Measurements from ENCODE around the gene CLIP2. TPM values are rescaled to one million over a fixed set of nuclear protein-coding genes. Genes with fewer than 3 reads are reported as not detected.
A peak's percentile ranks its signal among the peaks of the same experiment; 100 is the strongest.

Gene CLIP2
- polyA plus RNA-seq, 1 of the 3 experiments (the other 2 are of a cell fraction) = 14.3 TPM

GRCh38 chr7:74269757-74270277 is 19.4 kb upstream of the CLIP2 start (continued):
- TF ChIP-seq, protein P1, sequence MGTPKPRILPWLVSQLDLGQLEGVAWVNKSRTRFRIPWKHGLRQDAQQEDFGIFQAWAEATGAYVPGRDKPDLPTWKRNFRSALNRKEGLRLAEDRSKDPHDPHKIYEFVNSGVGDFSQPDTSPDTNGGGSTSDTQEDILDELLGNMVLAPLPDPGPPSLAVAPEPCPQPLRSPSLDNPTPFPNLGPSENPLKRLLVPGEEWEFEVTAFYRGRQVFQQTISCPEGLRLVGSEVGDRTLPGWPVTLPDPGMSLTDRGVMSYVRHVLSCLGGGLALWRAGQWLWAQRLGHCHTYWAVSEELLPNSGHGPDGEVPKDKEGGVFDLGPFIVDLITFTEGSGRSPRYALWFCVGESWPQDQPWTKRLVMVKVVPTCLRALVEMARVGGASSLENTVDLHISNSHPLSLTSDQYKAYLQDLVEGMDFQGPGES (IDR thresholded peaks at IDR 0.05; ENCODE audit: low read depth, low read length) = no peak
- no peak for TF ChIP-seq POLR2AphosphoS5 (IDR thresholded peaks at IDR 0.05; ENCODE audit: low read depth, low read length)
- no peak for TF ChIP-seq CTCF (IDR thresholded peaks at IDR 0.05)
- TF ChIP-seq, protein P2, sequence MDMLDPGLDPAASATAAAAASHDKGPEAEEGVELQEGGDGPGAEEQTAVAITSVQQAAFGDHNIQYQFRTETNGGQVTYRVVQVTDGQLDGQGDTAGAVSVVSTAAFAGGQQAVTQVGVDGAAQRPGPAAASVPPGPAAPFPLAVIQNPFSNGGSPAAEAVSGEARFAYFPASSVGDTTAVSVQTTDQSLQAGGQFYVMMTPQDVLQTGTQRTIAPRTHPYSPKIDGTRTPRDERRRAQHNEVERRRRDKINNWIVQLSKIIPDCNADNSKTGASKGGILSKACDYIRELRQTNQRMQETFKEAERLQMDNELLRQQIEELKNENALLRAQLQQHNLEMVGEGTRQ (IDR thresholded peaks at IDR 0.05; ENCODE audit: borderline replicate concordance, low read depth, low read length) = no peak
- TF ChIP-seq GATA2 (CRISPR knock-in tag; IDR thresholded peaks at IDR 0.05) = no peak
- peak; percentile 70 for TF ChIP-seq MXI1 (IDR thresholded peaks at IDR 0.05; ENCODE audit: low read depth, low read length)
- no peak for TF ChIP-seq YY1 (IDR thresholded peaks at IDR 0.05; ENCODE audit: low read depth)
- TF ChIP-seq, protein P3, sequence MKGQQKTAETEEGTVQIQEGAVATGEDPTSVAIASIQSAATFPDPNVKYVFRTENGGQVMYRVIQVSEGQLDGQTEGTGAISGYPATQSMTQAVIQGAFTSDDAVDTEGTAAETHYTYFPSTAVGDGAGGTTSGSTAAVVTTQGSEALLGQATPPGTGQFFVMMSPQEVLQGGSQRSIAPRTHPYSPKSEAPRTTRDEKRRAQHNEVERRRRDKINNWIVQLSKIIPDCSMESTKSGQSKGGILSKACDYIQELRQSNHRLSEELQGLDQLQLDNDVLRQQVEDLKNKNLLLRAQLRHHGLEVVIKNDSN (IDR thresholded peaks at IDR 0.05; ENCODE audit: borderline replicate concordance, low read depth) = no peak
- no peak for TF ChIP-seq ZBTB33 (IDR thresholded peaks at IDR 0.05; ENCODE audit: borderline replicate concordance, low read depth)
- no peak for TF ChIP-seq FOXJ3 (CRISPR knock-in tag; IDR thresholded peaks at IDR 0.05)
- TF ChIP-seq RAD21 (IDR thresholded peaks at IDR 0.05; ENCODE audit: low read length) = 0 out of 2 replicates have a peak, but pooled peaks have one; percentile 15

DNA sequence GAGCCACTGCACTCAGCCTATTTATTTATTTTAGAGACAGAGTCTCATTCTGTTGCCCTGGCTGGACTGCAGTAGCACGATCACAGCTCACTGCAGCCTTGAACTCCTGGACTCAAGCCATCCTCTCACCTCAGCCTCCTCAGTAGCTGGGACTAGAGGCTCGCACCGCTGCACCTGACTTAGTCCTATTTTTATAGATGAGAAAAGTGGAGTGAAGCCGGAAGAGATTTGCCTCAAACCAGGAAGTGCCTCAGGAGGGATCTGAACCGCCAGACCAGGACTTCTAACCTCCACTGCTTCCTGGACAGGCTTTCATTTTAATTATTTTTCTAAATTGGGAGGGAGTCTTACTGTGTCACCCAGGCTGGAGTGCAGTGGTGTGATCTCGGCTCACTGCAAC is 17.5 kb upstream of the CLIP2 start:
- peak overlapping the region in 1 of 2 experiments; percentile 99; a peak in 2 of 4 replicates for H3K27ac ChIP-seq (ENCODE audit: low read depth in 2 of 2, low read length in 1 of 2)
- TF ChIP-seq RXRA (IDR thresholded peaks at IDR 0.05; ENCODE audit: borderline replicate concordance, low read depth) = no peak
- no peak for TF ChIP-seq GATA2 (CRISPR knock-in tag; IDR thresholded peaks at IDR 0.05)
- TF ChIP-seq FOSL2 (IDR thresholded peaks at IDR 0.05; ENCODE audit: borderline replicate concordance, low read depth) = no peak
- TF ChIP-seq NFIC (IDR thresholded peaks at IDR 0.05; ENCODE audit: borderline replicate concordance) = no peak
- TF ChIP-seq NRF1 (IDR thresholded peaks at IDR 0.05; ENCODE audit: low read depth, low read length) = no peak
- no peak for TF ChIP-seq EZH2phosphoT487 (IDR thresholded peaks at IDR 0.05; ENCODE audit: borderline replicate concordance, low read depth)
- no peak for TF ChIP-seq GABPA (IDR thresholded peaks at IDR 0.05; ENCODE audit: low read depth)
- no peak for TF ChIP-seq SIN3A (IDR thresholded peaks at IDR 0.05; ENCODE audit: borderline replicate concordance, low read depth, low read length)
- TF ChIP-seq, protein P1 (IDR thresholded peaks at IDR 0.05; ENCODE audit: low read depth, low read length) = no peak
- no peak for TF ChIP-seq CHD2 (IDR thresholded peaks at IDR 0.05; ENCODE audit: low read length, partially characterized antibody)
- no peak for TF ChIP-seq POLR2AphosphoS5 (IDR thresholded peaks at IDR 0.05; ENCODE audit: low read depth, low read length)
- no peak for TF ChIP-seq MXI1 (IDR thresholded peaks at IDR 0.05; ENCODE audit: low read depth, low read length)
- TF ChIP-seq FOXM1 (IDR thresholded peaks at IDR 0.05; ENCODE audit: low read depth) = no peak
- no peak for TF ChIP-seq RAD21 (IDR thresholded peaks at IDR 0.05; ENCODE audit: low read length)
- ChIA-PET POLR2A (no interaction called here), CTCF (interaction anchor here (1.1 to 6.7 kb wide), 3 partner anchors 15 to 129 kb away, joined by 3 to 61 read pairs (median 42); partner anchors contain the start of gene CLIP2)
- WGBS (ENCODE audit: low lambda C conversion rate) = 89% methylated on average over 6 of the region's 6 CpGs
- H3K9me3 ChIP-seq = no peaks in the 10 kb centered on the region
- peaks cover 45% of the 10 kb centered on the region for H3F3A ChIP-seq (replicated peaks; ENCODE audit: insufficient read depth)
- no peaks in the 10 kb centered on the region for H3K27me3 ChIP-seq (ENCODE audit: insufficient read depth)
- DNase-seq = no peak
- no peaks in the 10 kb centered on the region for H3K36me3 ChIP-seq (replicated peaks in 1 of 2; ENCODE audit: control insufficient read depth in 1 of 2, insufficient read depth in 2 of 2, low read length in 1 of 2)
- H2AFZ ChIP-seq (ENCODE audit: low read depth) = peak overlapping the region; percentile 71
- H4K20me1 ChIP-seq (ENCODE audit: insufficient read depth) = no peaks in the 10 kb centered on the region
- H3K4me2 ChIP-seq = peak overlapping the region; percentile 51; the same call in 1 of the 2 replicates
- H3K9me2 ChIP-seq = no peaks in the 10 kb centered on the region
- no peaks in the 10 kb centered on the region for H3K79me2 ChIP-seq (ENCODE audit: insufficient read depth)
- H3K4me3 ChIP-seq (ENCODE audit: low read depth in 2 of 2, low read length in 1 of 2) = no peak overlapping the region
- H3K9ac ChIP-seq = peak overlapping the region; percentile 66; the same call in 1 of the 2 replicates
- H3K4me1 ChIP-seq (ENCODE audit: control insufficient read depth in 1 of 2, insufficient read depth in 2 of 2, low read depth in 1 of 2, low read length in 1 of 2) = peaks cover 4 to 16% of the 10 kb centered on the region in 2 experiments; a peak in 3 of 4 replicates
